BLaER1 treated with 17β-estradiol and CSF1 and Interleukin-3, amounts not matched to agents 10 nM and 100 nM (cell line): Measurements from ENCODE around the gene TEX36.

Experiments used
- H3K27ac ChIP-seq, 11 experiments: shearing (Covaris generic); formaldehyde crosslinking; 2 replicates each; pipeline ENCODE4 v1.8.1; 2022
- H3K27me3 ChIP-seq, 11 experiments: shearing (Covaris generic); formaldehyde crosslinking; 2 replicates each; pipeline ENCODE4 v1.8.1; 2022
- H3K36me3 ChIP-seq, 11 experiments: shearing (Covaris generic); formaldehyde crosslinking; 2 replicates each; pipeline ENCODE4 v1.8.1; 2022
- H3K4me1 ChIP-seq, 10 experiments: shearing (Covaris generic); formaldehyde crosslinking; 2 replicates each; pipeline ENCODE4 v1.8.1; 2022
- H3K4me2 ChIP-seq, 11 experiments: shearing (Covaris generic); formaldehyde crosslinking; 2 replicates each; pipeline ENCODE4 v1.8.1; 2022
- H3K4me3 ChIP-seq, 10 experiments: shearing (Covaris generic); formaldehyde crosslinking; 2 replicates each; pipeline ENCODE4 v1.8.1; 2022
- H3K9ac ChIP-seq, 11 experiments: shearing (Covaris generic); formaldehyde crosslinking; 2 replicates each; pipeline ENCODE4 v1.8.1; 2022
- H3K9me3 ChIP-seq, 11 experiments: shearing (Covaris generic); formaldehyde crosslinking; replicated peaks in 1 of 11; 2 replicates each; pipeline ENCODE4 v1.8.1; 2022
- H4K20me1 ChIP-seq, 11 experiments: shearing (Covaris generic); formaldehyde crosslinking; 2 replicates each; pipeline ENCODE4 v1.8.1; 2022
- Cebpa-rat ChIP-seq, 11 experiments: shearing (Covaris generic); IDR thresholded peaks; 2 replicates each; pipeline ENCODE4 v1.8.1; 2022

The TEX36 gene

DNA sequence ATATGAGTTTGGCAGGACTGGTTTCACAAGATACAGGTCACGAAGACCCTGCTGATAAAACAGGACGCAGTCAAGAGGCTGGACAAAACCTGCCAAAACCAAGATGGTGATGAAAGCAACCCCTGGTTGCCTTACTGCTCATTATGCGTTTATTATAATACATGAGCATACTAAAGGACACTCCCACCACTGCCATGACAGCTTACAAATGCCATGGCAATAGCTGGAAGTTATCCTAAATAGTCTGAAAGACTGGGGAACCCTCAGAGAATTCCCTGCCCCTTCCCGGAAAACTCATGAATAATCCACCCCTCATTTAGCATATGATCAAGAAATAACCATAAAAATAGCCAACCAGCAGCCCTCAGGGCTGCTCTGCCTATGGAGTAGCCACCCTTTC lies 73.1 kb downstream of the TEX36 start:
- H3K27me3 ChIP-seq, result no peaks in the 10 kb centered on the region
- H3K9ac ChIP-seq, result no peak overlapping the region
- no peak overlapping the region for H3K4me3 ChIP-seq
- H3K4me1 ChIP-seq, result no peaks in the 10 kb centered on the region
- TF ChIP-seq Cebpa-rat (IDR thresholded peaks at IDR 0.05), result no peak
- no peaks in the 10 kb centered on the region for H4K20me1 ChIP-seq
- no peak overlapping the region for H3K4me2 ChIP-seq
- no peak overlapping the region for H3K27ac ChIP-seq
- no peaks in the 10 kb centered on the region for H3K9me3 ChIP-seq
- H3K36me3 ChIP-seq, result no peaks in the 10 kb centered on the region

DNA sequence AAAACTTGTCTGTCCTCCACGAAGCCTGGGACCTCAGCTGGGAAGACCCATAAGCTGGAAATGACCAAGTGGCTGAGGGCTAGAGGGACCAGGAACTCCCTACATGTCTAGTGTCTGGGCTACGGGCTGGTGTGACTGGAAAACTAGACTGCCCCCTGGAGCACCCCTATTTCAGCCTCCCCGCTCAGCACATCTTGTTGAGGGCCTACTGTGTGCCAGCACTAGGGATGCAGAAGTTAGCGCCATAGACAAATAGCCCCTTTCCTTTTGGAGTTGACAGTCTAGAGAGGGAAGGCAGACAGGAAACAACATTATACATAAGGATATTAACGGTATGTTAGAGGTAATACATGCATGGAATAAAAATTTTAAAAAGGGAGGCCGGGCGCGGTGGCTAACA lies 74.5 kb downstream of the TEX36 start:
- Histone ChIP-seq H3K9ac (no peak overlapping the region), H4K20me1 (no peaks in the 10 kb centered on the region), H3K9me3 (no peaks in the 10 kb centered on the region), H3K36me3 (no peaks in the 10 kb centered on the region), H3K4me1 (no peaks in the 10 kb centered on the region), H3K27me3 (no peaks in the 10 kb centered on the region), H3K4me2 (no peak overlapping the region), H3K4me3 (no peak overlapping the region), H3K27ac (no peak overlapping the region)
- no peak for TF ChIP-seq Cebpa-rat (IDR thresholded peaks at IDR 0.05)

DNA sequence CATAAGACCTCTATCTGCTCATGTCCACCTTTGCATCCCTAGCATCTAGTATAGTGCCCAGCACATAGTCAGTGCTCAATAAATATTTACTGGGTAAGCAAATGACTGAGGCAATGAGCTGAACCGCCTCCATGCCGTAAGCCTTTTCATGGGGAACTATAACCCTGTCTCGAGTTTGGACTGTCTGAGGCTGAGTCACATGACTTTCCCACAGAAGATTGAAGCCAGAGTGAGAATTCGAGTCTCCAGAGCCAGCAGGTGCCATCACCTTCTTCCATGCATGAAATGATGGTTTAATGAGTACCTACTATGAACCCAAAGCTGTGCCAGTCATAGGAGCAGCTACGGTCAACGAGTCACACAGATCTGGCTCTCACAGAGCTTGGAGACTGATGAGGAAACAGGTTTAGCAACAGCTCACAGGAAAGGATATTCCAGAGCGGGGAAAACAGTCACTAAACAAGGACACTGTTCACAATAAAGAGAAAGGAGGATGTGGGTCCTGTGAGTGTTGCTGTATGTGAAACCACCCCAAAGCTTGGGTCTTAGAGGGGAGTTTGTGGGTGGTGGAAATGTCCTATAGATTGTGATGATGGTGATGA lies 75.2 kb downstream of the TEX36 start:
- Histone ChIP-seq H3K27ac (no peak overlapping the region), H3K4me2 (no peak overlapping the region), H3K27me3 (no peaks in the 10 kb centered on the region), H4K20me1 (no peaks in the 10 kb centered on the region), H3K4me1 (no peaks in the 10 kb centered on the region), H3K9ac (no peak overlapping the region), H3K9me3 (no peaks in the 10 kb centered on the region), H3K36me3 (no peaks in the 10 kb centered on the region), H3K4me3 (no peak overlapping the region)
- TF ChIP-seq Cebpa-rat (IDR thresholded peaks at IDR 0.05), result no peak

DNA sequence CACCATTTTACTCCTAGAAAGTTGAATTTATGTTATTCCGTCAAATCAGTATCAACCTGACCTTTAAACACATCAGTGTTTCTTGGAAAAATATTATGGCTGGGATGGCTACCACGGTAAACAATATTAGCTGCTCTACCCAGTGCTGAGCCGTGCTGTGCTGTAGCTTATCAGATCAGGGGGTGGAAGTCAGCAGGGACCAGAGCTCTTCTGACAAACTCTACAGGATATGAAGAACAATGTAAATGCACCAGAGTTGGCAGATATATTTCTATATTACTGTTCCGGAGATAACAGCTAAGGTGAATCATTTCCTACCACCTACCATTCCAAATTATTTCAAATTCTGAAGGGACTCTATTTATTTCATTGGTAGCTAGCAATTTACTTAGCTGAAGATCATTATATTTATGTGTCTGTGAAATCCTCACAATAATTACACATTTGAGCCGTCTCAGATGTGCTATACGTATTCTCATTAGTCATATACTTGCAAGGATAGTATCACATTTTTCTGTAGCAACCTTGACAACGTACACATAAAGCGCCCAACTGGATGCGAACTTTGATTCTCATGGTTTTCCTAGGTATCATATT lies 76.5 kb downstream of the TEX36 start:
- H3K4me3 ChIP-seq, result no peak overlapping the region
- H3K4me2 ChIP-seq, result no peak overlapping the region
- TF ChIP-seq Cebpa-rat (IDR thresholded peaks at IDR 0.05), result no peak
- H3K27me3 ChIP-seq, result no peaks in the 10 kb centered on the region
- H4K20me1 ChIP-seq, result no peaks in the 10 kb centered on the region
- no peak overlapping the region for H3K27ac ChIP-seq
- no peaks in the 10 kb centered on the region for H3K9me3 ChIP-seq
- no peaks in the 10 kb centered on the region for H3K36me3 ChIP-seq
- no peak overlapping the region for H3K9ac ChIP-seq
- no peaks in the 10 kb centered on the region for H3K4me1 ChIP-seq
